GM18951 (cell line): ENCODE measurements around the gene MALT1.

ENCODE experiments used
- POLR2A ChIP-seq: IDR thresholded peaks from 4 replicates; pipeline ENCODE4 v1.6.1; 2011; ENCODE audit warnings: mild to moderate bottlenecking; ENCODE audit not compliant: insufficient read length, insufficient read depth; ENCODE audit errors: extremely low read depth
- in situ Hi-C: fragments of 300-500 bp; cut with MboI; formaldehyde crosslinking; loops from one replicate; pipeline ENCODE4 v1.12.0; 2022; ENCODE audit warnings: low sequenced_read_pairs, mixed read lengths, inconsistent platforms; ENCODE audit not compliant: unreplicated experiment

MALT1 gene

GRCh38 chr18:58785171-58785805 is 114.0 kb downstream of the MALT1 start:
- in situ Hi-C loops: no loop called here
- TF ChIP-seq POLR2A: no peak

GRCh38 chr18:58785870-58786269 is 114.6 kb downstream of the MALT1 start:
- in situ Hi-C loops: no loop called here

GRCh38 chr18:58787536-58788149 is 116.4 kb downstream of the MALT1 start:
- in situ Hi-C loops: no loop called here
- no peak for TF ChIP-seq POLR2A

More at GRCh38 chr18:58785870-58786269, 114.6 kb downstream of the MALT1 start:
- no peak for TF ChIP-seq POLR2A

- no peak for TF ChIP-seq POLR2A
- in situ Hi-C loops: no loop called here
Measured at GRCh38 chr18:58788470-58788869, 117.2 kb downstream of the MALT1 start.

- TF ChIP-seq POLR2A: no peak
- in situ Hi-C loops: no loop called here
Measured at GRCh38 chr18:58788971-58789875, 118.0 kb downstream of the MALT1 start.

- in situ Hi-C loops: no loop called here
Measured at GRCh38 chr18:58789876-58790240, 118.6 kb downstream of the MALT1 start.

GRCh38 chr18:58792086-58792485 is 120.8 kb downstream of the MALT1 start:
- in situ Hi-C loops: no loop called here
- TF ChIP-seq POLR2A: no peak

More at GRCh38 chr18:58789876-58790240, 118.6 kb downstream of the MALT1 start:
- no peak for TF ChIP-seq POLR2A

- TF ChIP-seq POLR2A: no peak
- in situ Hi-C loops: no loop called here
Measured at GRCh38 chr18:58793361-58793760, 122.1 kb downstream of the MALT1 start.

- in situ Hi-C loops: no loop called here
- no peak for TF ChIP-seq POLR2A
Measured at GRCh38 chr18:58796220-58796619, 125.0 kb downstream of the MALT1 start.

- no peak for TF ChIP-seq POLR2A
- in situ Hi-C loops: no loop called here
Measured at GRCh38 chr18:58800582-58800981, 129.3 kb downstream of the MALT1 start.

GRCh38 chr18:58802959-58803358 is 131.7 kb downstream of the MALT1 start:
- TF ChIP-seq POLR2A: no peak
- in situ Hi-C loops: no loop called here

GRCh38 chr18:58803978-58804377 is 132.7 kb downstream of the MALT1 start:
- TF ChIP-seq POLR2A: no peak
- in situ Hi-C loops: no loop called here
